IPS-18c (cell line): Measurements from ENCODE around the gene C8B.

Experiments used
- H3K4me3 ChIP-seq: 2 replicates; pipeline ENCODE4 v1.7.0; 2013; ENCODE audit warnings: low read depth, mild to moderate bottlenecking, low read length, moderate library complexity; ENCODE audit not compliant: insufficient read depth
- H3K9me3 ChIP-seq: one replicate; pipeline ENCODE4 v1.6.1; 2013; ENCODE audit warnings: mild to moderate bottlenecking, low read length, moderate library complexity; ENCODE audit not compliant: control insufficient read depth, insufficient read depth

The C8B gene

GRCh38 chr1:56977910-56978309 lies 12.1 kb upstream of the C8B start:
- H3K4me3 ChIP-seq: no peak overlapping the region
- H3K9me3 ChIP-seq: no peaks in the 10 kb centered on the region

- Histone ChIP-seq H3K4me3 (no peak overlapping the region), H3K9me3 (no peaks in the 10 kb centered on the region)
Observed at GRCh38 chr1:56975446-56975845, 9.6 kb upstream of the C8B start.

- H3K4me3 ChIP-seq: no peak overlapping the region
- no peaks in the 10 kb centered on the region for H3K9me3 ChIP-seq
Observed at GRCh38 chr1:56973923-56974742, 8.3 kb upstream of the C8B start.

- no peaks in the 10 kb centered on the region for H3K9me3 ChIP-seq
- no peak overlapping the region for H3K4me3 ChIP-seq
Observed at GRCh38 chr1:56972976-56973375, 7.2 kb upstream of the C8B start.

- no peaks in the 10 kb centered on the region for H3K9me3 ChIP-seq
- no peak overlapping the region for H3K4me3 ChIP-seq
Observed at GRCh38 chr1:56970280-56970679, 4.5 kb upstream of the C8B start.

- H3K4me3 ChIP-seq: no peak overlapping the region
- no peaks in the 10 kb centered on the region for H3K9me3 ChIP-seq
Observed at GRCh38 chr1:56968878-56969495, 3.2 kb upstream of the C8B start.

GRCh38 chr1:56967900-56968832 lies 2.4 kb upstream of the C8B start:
- no peak overlapping the region for H3K4me3 ChIP-seq
- no peaks in the 10 kb centered on the region for H3K9me3 ChIP-seq

GRCh38 chr1:56967355-56967754 lies 1.5 kb upstream of the C8B start:
- Histone ChIP-seq H3K4me3 (no peak overlapping the region), H3K9me3 (no peaks in the 10 kb centered on the region)

GRCh38 chr1:56966698-56966999 lies 834 bp upstream of the C8B start:
- Histone ChIP-seq H3K4me3 (no peak overlapping the region), H3K9me3 (no peaks in the 10 kb centered on the region)

GRCh38 chr1:56965191-56965590 lies 624 bp downstream of the C8B start:
- H3K9me3 ChIP-seq: no peaks in the 10 kb centered on the region
- no peak overlapping the region for H3K4me3 ChIP-seq

- Histone ChIP-seq H3K4me3 (no peak overlapping the region), H3K9me3 (no peaks in the 10 kb centered on the region)
Observed at GRCh38 chr1:56964349-56965017, 1.3 kb downstream of the C8B start.

- H3K9me3 ChIP-seq: no peaks in the 10 kb centered on the region
- H3K4me3 ChIP-seq: no peak overlapping the region
Observed at GRCh38 chr1:56963667-56964066, 2.1 kb downstream of the C8B start.

GRCh38 chr1:56961426-56961825 lies 4.4 kb downstream of the C8B start:
- Histone ChIP-seq H3K9me3 (no peaks in the 10 kb centered on the region), H3K4me3 (no peak overlapping the region)

- H3K4me3 ChIP-seq: no peak overlapping the region
- H3K9me3 ChIP-seq: no peaks in the 10 kb centered on the region
Observed at GRCh38 chr1:56958526-56958925, 7.3 kb downstream of the C8B start.

- no peaks in the 10 kb centered on the region for H3K9me3 ChIP-seq
- H3K4me3 ChIP-seq: no peak overlapping the region
Observed at GRCh38 chr1:56957931-56958330, 7.9 kb downstream of the C8B start.

GRCh38 chr1:56954664-56955063 lies 11.2 kb downstream of the C8B start:
- Histone ChIP-seq H3K4me3 (no peak overlapping the region), H3K9me3 (no peaks in the 10 kb centered on the region)

- no peak overlapping the region for H3K4me3 ChIP-seq
- no peaks in the 10 kb centered on the region for H3K9me3 ChIP-seq
Observed at GRCh38 chr1:56953386-56953785, 12.4 kb downstream of the C8B start.
